AG04449 (cell line): ENCODE data around the gene GPR4.

Experiments used
- CTCF ChIA-PET: fragments of 350-600 bp; formaldehyde crosslinking; extraction: SDS; loops from one replicate; lab custom pipeline; 2021; ENCODE audit warnings: antibody characterized with exemption; lab: Yijun Ruan, JAX
- POLR2A ChIA-PET: fragments of 400-600, 350-600 bp; formaldehyde crosslinking; extraction: SDS; loops from one replicate; lab custom pipeline; 2020; ENCODE audit warnings: antibody characterized with exemption, inconsistent platforms; lab: Yijun Ruan, JAX
- DNase-seq: peaks from one replicate; pipeline ENCODE4 v3.0.0-alpha.2; 2010; ENCODE audit warnings: low read depth, low spot score
- H3K4me3 ChIP-seq: 2 replicates; pipeline ENCODE4 v1.5.1; 2011; ENCODE audit warnings: low read depth, mild to moderate bottlenecking, control low read depth, low read length
- TF ChIP-seq, protein P1 (sequence below): IDR thresholded peaks from one replicate; pipeline ENCODE4 v1.5.1; 2011; ENCODE audit warnings: mild to moderate bottlenecking, moderate library complexity, low read length, control low read depth, inconsistent platforms; ENCODE audit not compliant: insufficient read depth; ENCODE audit errors: missing control alignments

GPR4 gene

GRCh38 chr19:45601524-45602374 is at the start of gene GPR4:
Gene GPR4, minus strand, starts transcription at chr19:45602212. Its CDS starts 10,346 bp downstream, at chr19:45591866.
- POLR2A ChIA-PET = no interaction called here
- TF ChIP-seq, protein P1, sequence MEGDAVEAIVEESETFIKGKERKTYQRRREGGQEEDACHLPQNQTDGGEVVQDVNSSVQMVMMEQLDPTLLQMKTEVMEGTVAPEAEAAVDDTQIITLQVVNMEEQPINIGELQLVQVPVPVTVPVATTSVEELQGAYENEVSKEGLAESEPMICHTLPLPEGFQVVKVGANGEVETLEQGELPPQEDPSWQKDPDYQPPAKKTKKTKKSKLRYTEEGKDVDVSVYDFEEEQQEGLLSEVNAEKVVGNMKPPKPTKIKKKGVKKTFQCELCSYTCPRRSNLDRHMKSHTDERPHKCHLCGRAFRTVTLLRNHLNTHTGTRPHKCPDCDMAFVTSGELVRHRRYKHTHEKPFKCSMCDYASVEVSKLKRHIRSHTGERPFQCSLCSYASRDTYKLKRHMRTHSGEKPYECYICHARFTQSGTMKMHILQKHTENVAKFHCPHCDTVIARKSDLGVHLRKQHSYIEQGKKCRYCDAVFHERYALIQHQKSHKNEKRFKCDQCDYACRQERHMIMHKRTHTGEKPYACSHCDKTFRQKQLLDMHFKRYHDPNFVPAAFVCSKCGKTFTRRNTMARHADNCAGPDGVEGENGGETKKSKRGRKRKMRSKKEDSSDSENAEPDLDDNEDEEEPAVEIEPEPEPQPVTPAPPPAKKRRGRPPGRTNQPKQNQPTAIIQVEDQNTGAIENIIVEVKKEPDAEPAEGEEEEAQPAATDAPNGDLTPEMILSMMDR = no peak
- CTCF ChIA-PET = interaction anchor here (1.0 to 1.3 kb wide), 3 partner anchors 10 to 40 kb away, joined by 3 to 4 read pairs (median 3); no protein-coding TSS in a partner anchor
- H3K4me3 ChIP-seq = no peak within 1 kb of the TSS
- DNase-seq = no peak

GRCh38 chr19:45650722-45651121 is 48.7 kb upstream of the GPR4 start:
- TF ChIP-seq, protein P1 = no peak
- no peak overlapping the region for H3K4me3 ChIP-seq
- DNase-seq = no peak
- CTCF ChIA-PET = interaction anchor here (1.2 to 1.7 kb wide), 2 partner anchors 10 to 166 kb away, joined by 3 to 7 read pairs; no protein-coding TSS in a partner anchor
- POLR2A ChIA-PET = no interaction called here

- DNase-seq = no peak
- TF ChIP-seq, protein P1 = no peak
- ChIA-PET POLR2A (interaction anchor here (1.0 kb wide), 1 partner anchor 62 kb away, joined by 4 read pairs; no protein-coding TSS in a partner anchor), CTCF (interaction anchor here (0.9 to 6.3 kb wide), 14 partner anchors 15 to 207 kb away, joined by 3 to 67 read pairs (median 4); partner anchors contain the start of gene QPCTL)
- H3K4me3 ChIP-seq = peak overlapping the region; percentile 63
Measured at GRCh38 chr19:45646345-45646698, 44.3 kb upstream of the GPR4 start.

GRCh38 chr19:45645631-45646344 is 43.8 kb upstream of the GPR4 start:
- ChIA-PET POLR2A (interaction anchor here (1.0 kb wide), 2 partner anchors 39 to 62 kb away, joined by 4 to 5 read pairs; no protein-coding TSS in a partner anchor), CTCF (interaction anchor here (0.7 to 6.3 kb wide), 17 partner anchors 15 to 206 kb away, joined by 3 to 67 read pairs (median 3); partner anchors contain the start of gene QPCTL)
- H3K4me3 ChIP-seq = peak overlapping the region; percentile 63
- TF ChIP-seq, protein P1 = no peak
- DNase-seq = no peak

DNA sequence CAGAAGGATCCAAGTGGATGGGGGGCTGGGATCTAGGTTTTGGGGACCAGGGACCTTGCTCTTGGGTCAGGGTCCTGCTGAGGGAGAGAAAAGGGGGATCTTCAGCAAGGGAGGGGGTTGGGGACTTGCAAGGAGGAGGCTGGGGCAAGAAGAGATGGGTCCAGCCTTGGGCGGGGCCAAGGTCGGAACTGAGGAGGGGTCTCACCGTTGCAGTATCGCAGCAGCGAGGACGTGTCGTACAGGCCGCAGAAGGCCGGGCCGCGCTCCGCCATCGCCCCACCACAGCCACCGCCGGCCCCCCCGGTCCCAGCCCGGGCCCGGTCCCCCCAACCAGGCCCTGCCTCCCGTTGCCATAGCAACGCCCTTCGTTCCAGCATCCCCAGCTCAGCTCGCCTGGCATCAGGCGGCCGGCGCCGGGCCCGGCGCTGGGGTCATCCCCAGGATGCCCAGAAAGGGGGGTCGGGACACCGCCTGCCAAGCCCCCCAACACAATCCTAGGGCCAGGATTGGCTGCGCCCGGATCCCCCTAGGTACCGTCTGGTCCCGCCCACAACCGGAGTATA is 43.1 kb upstream of the GPR4 start:
- POLR2A ChIA-PET = interaction anchor here (1.0 kb wide), 2 partner anchors 38 to 61 kb away, joined by 4 to 5 read pairs; no protein-coding TSS in a partner anchor
- H3K4me3 ChIP-seq = peak overlapping the region; percentile 63
- no peak for DNase-seq
- CTCF ChIA-PET = interaction anchor here (0.7 to 6.3 kb wide), 14 partner anchors 14 to 205 kb away, joined by 3 to 67 read pairs (median 4); partner anchors contain the start of gene QPCTL
- TF ChIP-seq, protein P1 = no peak
